IMR-90 (cell line): ENCODE data around the gene ARHGEF37. TPM values are rescaled to one million over a fixed set of nuclear protein-coding genes. Genes with fewer than 3 reads are reported as not detected.

Experiments used
- ATAC-seq: fragments of 200-7000 bp; cut with Tn5 transposase; 2 replicates; pipeline ENCODE4 v1.9.1; 2020; ENCODE audit warnings: low read depth, mild to moderate bottlenecking, moderate library complexity
- BruUV-seq: library from RNA; stranded (reverse); fragments of 400-500 nt; replicated peaks from 2 replicates; lab custom pipeline; 2021; lab: Mats Ljungman, UMichigan
- CTCF ChIA-PET: fragments of 300-600 bp; formaldehyde crosslinking; extraction: SDS; loops from one replicate; lab custom pipeline; 2021; ENCODE audit warnings: antibody characterized with exemption; lab: Yijun Ruan, JAX
- POLR2A ChIA-PET: fragments of 300-600 bp; sonication (Branson Sonifier 250); formaldehyde crosslinking; loops from one replicate; lab custom pipeline; 2022; ENCODE audit warnings: antibody characterized with exemption; ENCODE audit not compliant: unreplicated experiment; lab: Charles Lee
- DNase-seq: peaks from one replicate; pipeline ENCODE4 v3.0.0; 2013
- H2AFZ ChIP-seq: replicated peaks from 2 replicates; pipeline ENCODE3; 2013; ENCODE audit warnings: low read length, mild to moderate bottlenecking; ENCODE audit not compliant: poor library complexity
- H2AK5ac ChIP-seq: 2 replicates; pipeline ENCODE4 v1.6.1; 2013; ENCODE audit warnings: low read depth, low read length, inconsistent platforms
- H2AK9ac ChIP-seq: replicated peaks from 2 replicates; pipeline ENCODE3; 2013; ENCODE audit warnings: mild to moderate bottlenecking, low read depth, low read length, moderate library complexity; ENCODE audit not compliant: poor library complexity
- H2BK120ac ChIP-seq: 2 replicates; pipeline ENCODE4 v1.6.1; 2013; ENCODE audit warnings: low read depth, low read length, inconsistent platforms
- H2BK15ac ChIP-seq: 3 replicates; pipeline ENCODE4 v1.6.1; 2013; ENCODE audit warnings: low read depth, low read length, inconsistent platforms
- H2BK20ac ChIP-seq: 2 replicates; pipeline ENCODE4 v1.6.1; 2013; ENCODE audit warnings: low read depth, mild to moderate bottlenecking, inconsistent platforms, low read length, moderate library complexity
- H2BK5ac ChIP-seq: 2 replicates; pipeline ENCODE4 v1.6.1; 2013; ENCODE audit warnings: mild to moderate bottlenecking, low read depth, low read length, inconsistent platforms; ENCODE audit not compliant: poor library complexity, severe bottlenecking
- H3K14ac ChIP-seq: replicated peaks from 2 replicates; pipeline ENCODE4 v1.6.1; 2013; ENCODE audit warnings: low read depth, low read length, inconsistent platforms
- H3K18ac ChIP-seq: 2 replicates; pipeline ENCODE4 v1.6.1; 2013; ENCODE audit warnings: low read depth, low read length, control low read depth
- H3K23ac ChIP-seq: 2 replicates; pipeline ENCODE4 v1.6.1; 2013; ENCODE audit warnings: low read depth, low read length, inconsistent platforms
- H3K27ac ChIP-seq: 2 replicates; pipeline ENCODE4 v1.5.1; 2013; ENCODE audit warnings: mild to moderate bottlenecking, control low read depth, low read length; ENCODE audit not compliant: insufficient read depth
- H3K27me3 ChIP-seq: 2 replicates; pipeline ENCODE4 v1.6.1; 2013; ENCODE audit warnings: low read length; ENCODE audit not compliant: control insufficient read depth, insufficient read depth
- H3K36me3 ChIP-seq: 2 replicates; pipeline ENCODE4 v1.6.1; 2013; ENCODE audit warnings: low read length, mixed read lengths; ENCODE audit not compliant: control insufficient read depth, insufficient read depth
- H3K4ac ChIP-seq: 2 replicates; pipeline ENCODE4 v1.6.1; 2013; ENCODE audit warnings: low read depth, low read length, inconsistent platforms
- H3K4me1 ChIP-seq: 2 replicates; pipeline ENCODE4 v1.6.1; 2013; ENCODE audit warnings: low read length, mixed read lengths; ENCODE audit not compliant: control insufficient read depth, insufficient read depth
- H3K4me2 ChIP-seq: 2 replicates; pipeline ENCODE4 v1.6.1; 2013; ENCODE audit warnings: low read depth, mild to moderate bottlenecking, control low read depth, low read length, moderate library complexity
- H3K4me3 ChIP-seq: 2 replicates; pipeline ENCODE4 v1.5.1; 2013; ENCODE audit warnings: low read depth, mild to moderate bottlenecking, control low read depth, low read length, moderate library complexity; ENCODE audit not compliant: insufficient read depth
- H3K56ac ChIP-seq: 2 replicates; pipeline ENCODE4 v1.6.1; 2013; ENCODE audit warnings: low read length, inconsistent platforms; ENCODE audit not compliant: insufficient read depth; ENCODE audit errors: extremely low read depth
- H3K79me1 ChIP-seq, 2 experiments: 2 replicates each; pipeline ENCODE4 v1.6.1; 2013; ENCODE audit warnings: low read length in 2 of 2, inconsistent platforms in 1 of 2, low read depth in 1 of 2
- H3K9ac ChIP-seq: 2 replicates; pipeline ENCODE4 v1.6.1; 2013; ENCODE audit warnings: low read depth, low read length, control low read depth
- H3K9me1 ChIP-seq: 2 replicates; pipeline ENCODE4 v1.6.1; 2013; ENCODE audit warnings: low read length, inconsistent platforms; ENCODE audit not compliant: insufficient read depth
- H3K9me3 ChIP-seq: 2 replicates; pipeline ENCODE4 v1.6.1; 2013; ENCODE audit warnings: low read length; ENCODE audit not compliant: control insufficient read depth, insufficient read depth
- H4K20me1 ChIP-seq: 2 replicates; pipeline ENCODE4 v1.6.1; 2013; ENCODE audit warnings: low read length, inconsistent platforms; ENCODE audit not compliant: insufficient read depth
- H4K5ac ChIP-seq: 2 replicates; pipeline ENCODE4 v1.6.1; 2013; ENCODE audit warnings: mild to moderate bottlenecking, low read depth, low read length, control low read depth
- H4K8ac ChIP-seq, 2 experiments: 2 replicates each; pipeline ENCODE4 v1.6.1; 2013; ENCODE audit warnings: low read depth in 2 of 2, low read length in 2 of 2, control low read depth in 1 of 2, inconsistent platforms in 1 of 2
- H4K91ac ChIP-seq: 2 replicates; pipeline ENCODE4 v1.6.1; 2013; ENCODE audit warnings: low read depth, low read length, inconsistent platforms; ENCODE audit not compliant: insufficient read depth
- MAFK ChIP-seq: IDR thresholded peaks from 2 replicates; pipeline ENCODE4 v1.6.1; 2012; ENCODE audit warnings: low read depth, low read length, improper control_type of control experiment
- WGBS, 2 experiments: methylation state at CpG; one replicate each; pipeline versions ENCODE4 v1.1.5 to v1.1.7; 2013; ENCODE audit warnings: missing lambda C conversion rate in 2 of 2; ENCODE audit not compliant: insufficient read length in 1 of 2; ENCODE audit errors: extremely low coverage in 2 of 2; 5-methylcytosine and 5-hydroxymethylcytosine counted together
- dilution Hi-C: fragments of 300-500 bp; cut with HindIII; formaldehyde crosslinking; loops from one replicate; pipeline ENCODE4 v1.14.3; 2018; ENCODE audit warnings: low sequenced_read_pairs; ENCODE audit not compliant: unreplicated experiment
- in situ Hi-C: fragments of 300-500 bp; cut with MboI; formaldehyde crosslinking; loops from 3 replicates; pipeline ENCODE4 v1.14.3; 2019; ENCODE audit warnings: low sequenced_read_pairs, inconsistent platforms, mixed read lengths
- intact Hi-C: fragments of 100-400 bp; cut with micrococcal nuclease; formaldehyde crosslinking; loops from 2 replicates; pipeline ENCODE4 v1.10.0; 2022
- polyA plus RNA-seq, 3 experiments: library from polyadenylated mRNA; depleted of rRNA; stranded (reverse); fragments of >200 nt; gene quantifications; 2 replicates each; pipeline ENCODE4 v1.2.3, GENCODE V29; 2012; ENCODE audit warnings: low replicate concordance in 1 of 3
- total RNA-seq: library from RNA; depleted of rRNA; stranded (reverse); fragments of >200 nt; gene quantifications from 2 replicates; pipeline ENCODE4 v1.2.3, GENCODE V29; 2012

Gene ARHGEF37
- total and polyA plus RNA-seq, 2 of the 4 experiments (the other 2 are of a cell fraction): 0.39 to 0.54 TPM

- no CpG with 5 or more reads among the region's 1 CpG for WGBS, 2 experiments
- H3K4me2 ChIP-seq: no peak overlapping the region
- intact Hi-C loops: loop anchor here (10.0 kb wide), 2 partner anchors 422 to 832 kb away; partner anchors contain the start of gene ABLIM3
- H4K20me1 ChIP-seq: no peaks in the 10 kb centered on the region
- 0 out of 2 replicates have a peak, but pooled peaks cover 3% of the 10 kb centered on the region for H3K9me1 ChIP-seq
- no peak overlapping the region for H4K91ac ChIP-seq
- no peak overlapping the region for H4K8ac ChIP-seq
- no TSS peak for BruUV-seq
- H2BK5ac ChIP-seq: no peak overlapping the region
- no peaks in the 10 kb centered on the region for H3K9me3 ChIP-seq
- TF ChIP-seq MAFK: no peak
- H2BK15ac ChIP-seq: no peak overlapping the region
- no peak overlapping the region for H3K4me3 ChIP-seq
- H3K14ac ChIP-seq: no peak overlapping the region
- ChIA-PET CTCF (interaction anchor here (1.5 kb wide), 1 partner anchor 125 kb away, joined by 4 read pairs; no protein-coding TSS in a partner anchor), POLR2A (interaction anchor here (0.6 kb wide), 1 partner anchor 122 kb away, joined by 3 read pairs; no protein-coding TSS in a partner anchor)
- peaks cover 8% of the 10 kb centered on the region for H3K4me1 ChIP-seq
- no peak overlapping the region for H3K23ac ChIP-seq
- no peak overlapping the region for H3K4ac ChIP-seq
- H2AK9ac ChIP-seq: no peak overlapping the region
- H3K27me3 ChIP-seq: no peaks in the 10 kb centered on the region
- ATAC-seq (no peak), DNase-seq (no peak)
- H3K36me3 ChIP-seq: no peaks in the 10 kb centered on the region
- no peak overlapping the region for H3K18ac ChIP-seq
- no peak overlapping the region for H3K27ac ChIP-seq
- no peak overlapping the region for H2AK5ac ChIP-seq
- H4K5ac ChIP-seq: no peak overlapping the region
- H3K9ac ChIP-seq: no peak overlapping the region
- dilution Hi-C loops: no loop called here
- H2BK120ac ChIP-seq: no peak overlapping the region
- H3K56ac ChIP-seq: no peak overlapping the region
- in situ Hi-C loops: loop anchor here (25.0 kb wide), 1 partner anchor 405 kb away; no protein-coding TSS in a partner anchor
- H3K79me1 ChIP-seq: 0 out of 4 replicates have a peak, but pooled peaks cover 0 to 4% of the 10 kb centered on the region in 2 experiments
- no peak overlapping the region for H2BK20ac ChIP-seq
- no peak overlapping the region for H2AFZ ChIP-seq
Measured at GRCh38 chr5:149567226-149567625, 14.1 kb upstream of the ARHGEF37 start.
